Measurements from ENCODE around the gene FAXDC2. TPM values are rescaled to one million over a fixed set of nuclear protein-coding genes. Genes with fewer than 3 reads are reported as not detected.

Gene FAXDC2
- total and polyA plus RNA-seq, 9 of the 15 experiments (the other 6 are each of a cell fraction or from before 2014, with no cell fraction given), result 2.4 to 30.0 (median 9.9) TPM

DNA sequence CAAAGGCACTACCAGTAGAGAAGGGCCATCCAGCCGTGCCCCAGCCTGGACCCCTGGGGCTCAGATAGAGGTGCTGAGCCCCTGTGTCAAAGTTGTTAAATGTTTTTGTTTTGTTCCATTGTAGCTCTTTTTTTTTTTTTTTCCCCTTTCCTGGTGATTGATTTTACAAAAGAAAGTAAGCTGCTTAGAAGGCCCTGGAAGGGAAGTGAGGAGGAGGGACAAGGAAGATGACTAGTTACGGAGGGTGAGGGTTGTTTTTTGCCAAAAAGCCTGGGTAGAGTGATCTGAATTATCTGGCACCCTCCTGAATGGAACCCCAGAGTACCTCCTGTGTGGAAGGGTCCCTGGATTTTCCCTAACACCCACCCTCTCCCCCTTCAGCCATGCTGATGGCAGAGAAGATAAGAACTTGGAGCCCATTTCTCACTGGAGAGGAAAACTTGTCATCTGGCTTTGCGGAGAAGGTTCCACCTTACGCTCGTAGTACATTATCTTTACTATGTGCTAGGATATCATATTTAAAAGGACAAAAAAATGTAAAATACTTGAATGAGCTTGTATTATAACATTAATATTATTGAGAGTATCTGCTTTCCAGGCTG, 33.4 kb downstream of the FAXDC2 start:
- H3K9me3 ChIP-seq (replicated peaks; ENCODE audit: control insufficient read depth, insufficient read depth, low read depth, low read length), result no peaks in the 10 kb centered on the region
- H2AFZ ChIP-seq (ENCODE audit: low read depth, low read length), result no peak overlapping the region
- H4K20me1 ChIP-seq (replicated peaks; ENCODE audit: control insufficient read depth, insufficient read depth, low read length), result peaks cover 4% of the 10 kb centered on the region; the same call in 1 of the 2 replicates
- peaks cover 19 to 26% of the 10 kb centered on the region in 2 experiments for H3K4me1 ChIP-seq (replicated peaks in 1 of 2; ENCODE audit: control insufficient read depth in 2 of 2, insufficient read depth in 2 of 2, low read length in 2 of 2)
- no TSS peak for BruUV-seq (replicated peaks)
- ChIA-PET POLR2A (interaction anchor here (0.5 to 0.9 kb wide), 2 partner anchors 16 to 65 kb away, joined by 3 read pairs; no protein-coding TSS in a partner anchor), CTCF (ENCODE audit: low intra/inter-chr PET ratio) (no interaction called here)
- WGBS (ENCODE audit: insufficient coverage, low coverage, missing lambda C conversion rate), result 83% methylated on average over 5 of the region's 5 CpGs
- peaks cover 96% of the 10 kb centered on the region for H3K36me3 ChIP-seq (ENCODE audit: control insufficient read depth, insufficient read depth, low read length)
- H3K79me2 ChIP-seq (ENCODE audit: control insufficient read depth, insufficient read depth, low read length), result peaks cover 8% of the 10 kb centered on the region; the same call in 1 of the 3 replicates
- no peak for ATAC-seq
- no peak overlapping the region for H3K4me3 ChIP-seq
- TF ChIP-seq TRIM24 (IDR thresholded peaks at IDR 0.05), result no peak
- TF ChIP-seq ZNF41 (CRISPR knock-in tag; conservative IDR thresholded peaks at IDR 0.05), result no peak
- peak; percentile 72 for TF ChIP-seq GATA2 (CRISPR knock-in tag; IDR thresholded peaks at IDR 0.05)
- 0 out of 2 replicates have a peak, but pooled peaks have one; percentile 15 for TF ChIP-seq POLR2H (tag; IDR thresholded peaks at IDR 0.05; ENCODE audit: low read depth)
- no peak for TF ChIP-seq CEBPB (tag; IDR thresholded peaks at IDR 0.05)
- no peak for TF ChIP-seq ADNP (tag; IDR thresholded peaks at IDR 0.05)
- no peak for TF ChIP-seq ASH1L (IDR thresholded peaks at IDR 0.05; ENCODE audit: borderline replicate concordance, low read depth, partially characterized antibody)
- no peak for TF ChIP-seq SIRT6 (IDR thresholded peaks at IDR 0.05; ENCODE audit: low read depth, low read length)
- H3K27me3 ChIP-seq (ENCODE audit: control insufficient read depth in 2 of 2, insufficient read depth in 2 of 2, low read length in 2 of 2), result no peaks in the 10 kb centered on the region
- intact Hi-C loops (cut with micrococcal nuclease) (no loop called here), in situ Hi-C loops (cut with MboI) (no loop called here)
- H3K9ac ChIP-seq (ENCODE audit: insufficient read depth in 1 of 2, low read depth in 2 of 2, low read length in 2 of 2), result no peak overlapping the region
- H3K9me1 ChIP-seq (ENCODE audit: control insufficient read depth, insufficient read depth, low read length), result peaks cover 3% of the 10 kb centered on the region
- no peak overlapping the region for H3K4me2 ChIP-seq (ENCODE audit: insufficient read depth, low read length)
- H3K27ac ChIP-seq (ENCODE audit: extremely low read depth, low read depth, low read length), result no peak overlapping the region
- no peak for DNase-seq (ENCODE audit: extremely low read depth in 1 of 4, low spot score in 3 of 4)
- FAIRE-seq, result peak; percentile 15

All from K562 (cell line).